Tibial nerve (tissue), 4 donors: ENCODE measurements around the gene PLPP4. TPM values are rescaled to one million over a fixed set of nuclear protein-coding genes. Genes with fewer than 3 reads are reported as not detected.

Experiments
- DNase-seq, 2 donors: peaks; one replicate each; pipeline ENCODE4 v3.0.0-alpha.2; 2019; ENCODE audit warnings: low spot score in 2 of 2
- H3K27ac ChIP-seq, 4 donors: fragments of 200-600 bp; sonication (generic) in 3 of 4; one replicate each; pipeline ENCODE4 v1.5.1; 2017 to 2019; ENCODE audit warnings: mild to moderate bottlenecking in 1 of 4
- H3K27me3 ChIP-seq, 2 donors: fragments of 200-600 bp; sonication (generic) in 1 of 2; one replicate each; pipeline versions ENCODE4 v1.5.1 to v1.6.0; 2017 to 2019
- H3K36me3 ChIP-seq, 3 donors: fragments of 200-600 bp; sonication (generic); one replicate each; pipeline ENCODE4 v1.5.1; 2018 to 2019
- H3K4me1 ChIP-seq, 4 donors: fragments of 200-600 bp; sonication (generic) in 3 of 4; one replicate each; pipeline ENCODE4 v1.5.1; 2017 to 2019
- H3K4me3 ChIP-seq, 4 donors: fragments of 200-600 bp; sonication (generic) in 3 of 4; one replicate each; pipeline ENCODE4 v1.5.1; 2017 to 2019; ENCODE audit warnings: mild to moderate bottlenecking in 1 of 4, moderate library complexity in 1 of 4
- H3K9me3 ChIP-seq, 4 donors: fragments of 200-600 bp; sonication (generic) in 3 of 4; one replicate each; pipeline ENCODE4 v1.5.1; 2017 to 2019
- EP300 ChIP-seq, 2 donors: sonication (generic); formaldehyde crosslinking; IDR thresholded peaks; one replicate each; pipeline ENCODE4 v1.6.1; 2017; ENCODE audit warnings: antibody characterized with exemption in 2 of 2, mild to moderate bottlenecking in 1 of 2
- POLR2A ChIP-seq, 2 donors: fragments of 450-650 bp; IDR thresholded peaks; one replicate each; pipeline ENCODE4 v1.6.1; 2017; ENCODE audit warnings: antibody characterized with exemption in 2 of 2, mild to moderate bottlenecking in 2 of 2, moderate library complexity in 2 of 2
- WGBS, 2 donors: methylation state at CpG; one replicate each; pipeline ENCODE4 v1.1.5; 2018; 5-methylcytosine and 5-hydroxymethylcytosine counted together
- total RNA-seq, 4 donors: library from RNA; depleted of rRNA; stranded (reverse); fragments of >200 nt; gene quantifications; one replicate each; pipeline ENCODE4 v1.1.0, GENCODE V29; 2016
- TF ChIP-seq, protein P1 (sequence below), 5 experiments: fragments of 200-600 bp in 3 of 5; fragments of 450-650 bp in 2 of 5; sonication (generic) in 3 of 5; IDR thresholded peaks; one replicate each; pipeline ENCODE4 v1.5.1; 2016 to 2019; ENCODE audit warnings: antibody characterized with exemption in 5 of 5, mild to moderate bottlenecking in 3 of 5, moderate library complexity in 2 of 5

Gene PLPP4
- total RNA-seq, 4 donors from 2014 or later, result not detected

DNA sequence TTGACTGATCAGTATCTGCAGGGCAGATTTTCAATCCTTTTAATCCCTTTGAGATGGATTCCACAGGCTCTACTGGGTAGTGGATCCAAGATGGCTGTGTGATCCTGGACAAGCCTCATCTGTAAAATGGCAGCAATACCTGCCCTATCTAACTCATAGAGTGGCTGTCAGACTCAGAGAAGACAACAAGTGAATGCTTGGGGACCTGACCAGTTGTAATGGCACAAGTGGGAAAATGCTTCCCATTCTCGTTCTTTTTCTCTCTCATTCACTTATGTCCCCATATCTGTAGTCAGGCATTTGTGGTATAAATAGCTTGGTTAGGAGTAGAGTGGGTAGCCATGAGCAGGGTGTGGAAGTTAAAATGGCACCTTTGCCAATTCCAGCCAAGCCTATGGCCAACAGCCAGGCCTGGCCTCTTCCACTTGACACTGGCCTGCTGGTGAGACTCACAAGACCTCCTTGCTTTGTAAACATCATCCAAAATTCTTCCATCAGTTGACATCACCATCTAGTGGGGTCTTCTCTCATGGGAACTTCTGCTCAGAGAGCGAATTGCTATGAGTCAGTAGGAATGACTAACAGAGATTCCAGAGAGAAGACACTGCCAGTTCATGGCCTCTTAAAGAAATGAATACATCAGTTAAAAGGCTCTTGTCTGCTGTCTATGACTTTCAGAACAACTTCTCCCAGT is 150.1 kb downstream of the PLPP4 start:
- Histone ChIP-seq H3K27me3 (no peaks in the 10 kb centered on the region), H3K4me3 (no peak overlapping the region), H3K9me3 (peaks cover 0 to 16% (median 0%) of the 10 kb centered on the region in 4 donors), H3K27ac (no peak overlapping the region), H3K4me1 (no peaks in the 10 kb centered on the region), H3K36me3 (no peaks in the 10 kb centered on the region)
- 75 to 89% methylated on average over 2 of the region's 2 CpGs for WGBS, 2 donors
- TF ChIP-seq, protein P1, sequence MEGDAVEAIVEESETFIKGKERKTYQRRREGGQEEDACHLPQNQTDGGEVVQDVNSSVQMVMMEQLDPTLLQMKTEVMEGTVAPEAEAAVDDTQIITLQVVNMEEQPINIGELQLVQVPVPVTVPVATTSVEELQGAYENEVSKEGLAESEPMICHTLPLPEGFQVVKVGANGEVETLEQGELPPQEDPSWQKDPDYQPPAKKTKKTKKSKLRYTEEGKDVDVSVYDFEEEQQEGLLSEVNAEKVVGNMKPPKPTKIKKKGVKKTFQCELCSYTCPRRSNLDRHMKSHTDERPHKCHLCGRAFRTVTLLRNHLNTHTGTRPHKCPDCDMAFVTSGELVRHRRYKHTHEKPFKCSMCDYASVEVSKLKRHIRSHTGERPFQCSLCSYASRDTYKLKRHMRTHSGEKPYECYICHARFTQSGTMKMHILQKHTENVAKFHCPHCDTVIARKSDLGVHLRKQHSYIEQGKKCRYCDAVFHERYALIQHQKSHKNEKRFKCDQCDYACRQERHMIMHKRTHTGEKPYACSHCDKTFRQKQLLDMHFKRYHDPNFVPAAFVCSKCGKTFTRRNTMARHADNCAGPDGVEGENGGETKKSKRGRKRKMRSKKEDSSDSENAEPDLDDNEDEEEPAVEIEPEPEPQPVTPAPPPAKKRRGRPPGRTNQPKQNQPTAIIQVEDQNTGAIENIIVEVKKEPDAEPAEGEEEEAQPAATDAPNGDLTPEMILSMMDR (IDR thresholded peaks at IDR 0.05), result no peak
- TF ChIP-seq POLR2A (IDR thresholded peaks at IDR 0.05) (no peak), EP300 (IDR thresholded peaks at IDR 0.05) (no peak)
- no peak for DNase-seq

- Histone ChIP-seq H3K27ac (no peak overlapping the region), H3K36me3 (no peaks in the 10 kb centered on the region), H3K4me3 (no peak overlapping the region), H3K9me3 (peaks cover 0 to 9% (median 0%) of the 10 kb centered on the region in 4 donors), H3K4me1 (no peaks in the 10 kb centered on the region), H3K27me3 (no peaks in the 10 kb centered on the region)
- WGBS, 2 donors, result 85 to 86% methylated on average over 5 of the region's 5 CpGs
- TF ChIP-seq POLR2A (IDR thresholded peaks at IDR 0.05) (no peak), EP300 (IDR thresholded peaks at IDR 0.05) (no peak)
- TF ChIP-seq, protein P1 (IDR thresholded peaks at IDR 0.05), result no peak
- DNase-seq, result no peak
These were observed 151.0 kb downstream of the PLPP4 start for GRCh38 chr10:120607710-120608703.

- no peak for DNase-seq
- 76 to 77% methylated on average over 5 of the region's 5 CpGs for WGBS, 2 donors
- H3K9me3 ChIP-seq, result peaks cover 0 to 4% (median 0%) of the 10 kb centered on the region in 4 donors
These were observed 152.0 kb downstream of the PLPP4 start for GRCh38 chr10:120609006-120609405.

DNA sequence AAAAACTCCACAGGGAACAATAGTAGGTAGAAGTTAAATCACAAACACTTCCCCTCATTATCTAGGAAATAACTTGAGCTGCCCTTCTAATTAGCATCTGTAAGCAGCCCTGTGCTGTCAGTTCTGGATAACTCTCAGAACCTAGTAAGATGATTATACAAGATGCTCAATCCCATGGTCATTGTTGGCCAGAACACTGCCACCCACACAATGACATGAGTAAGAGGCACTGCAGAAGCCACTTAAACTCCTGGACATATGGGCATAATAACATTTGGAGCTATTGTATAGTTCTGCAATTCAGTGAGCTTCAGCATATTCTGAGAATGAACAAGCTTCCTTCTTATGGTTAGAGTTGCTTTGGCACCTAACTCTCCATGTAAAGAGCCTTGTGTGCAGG is 153.8 kb downstream of the PLPP4 start:
- TF ChIP-seq POLR2A (IDR thresholded peaks at IDR 0.05) (no peak), EP300 (IDR thresholded peaks at IDR 0.05) (no peak)
- TF ChIP-seq, protein P1 (IDR thresholded peaks at IDR 0.05), result no peak
- H3K4me3 ChIP-seq, result no peak overlapping the region
- DNase-seq, result no peak
- no peaks in the 10 kb centered on the region for H3K36me3 ChIP-seq
- H3K9me3 ChIP-seq, result peaks cover 0 to 4% (median 0%) of the 10 kb centered on the region in 4 donors
- no peaks in the 10 kb centered on the region for H3K27me3 ChIP-seq
- H3K27ac ChIP-seq, result no peak overlapping the region
- H3K4me1 ChIP-seq, result no peaks in the 10 kb centered on the region

More at GRCh38 chr10:120609006-120609405, 152.0 kb downstream of the PLPP4 start:
- Histone ChIP-seq H3K27ac (no peak overlapping the region), H3K36me3 (no peaks in the 10 kb centered on the region), H3K4me3 (no peak overlapping the region), H3K27me3 (no peaks in the 10 kb centered on the region), H3K4me1 (no peaks in the 10 kb centered on the region)
- TF ChIP-seq EP300 (IDR thresholded peaks at IDR 0.05), result no peak
- TF ChIP-seq, protein P1 (IDR thresholded peaks at IDR 0.05), result no peak
- no peak for TF ChIP-seq POLR2A (IDR thresholded peaks at IDR 0.05)

DNA sequence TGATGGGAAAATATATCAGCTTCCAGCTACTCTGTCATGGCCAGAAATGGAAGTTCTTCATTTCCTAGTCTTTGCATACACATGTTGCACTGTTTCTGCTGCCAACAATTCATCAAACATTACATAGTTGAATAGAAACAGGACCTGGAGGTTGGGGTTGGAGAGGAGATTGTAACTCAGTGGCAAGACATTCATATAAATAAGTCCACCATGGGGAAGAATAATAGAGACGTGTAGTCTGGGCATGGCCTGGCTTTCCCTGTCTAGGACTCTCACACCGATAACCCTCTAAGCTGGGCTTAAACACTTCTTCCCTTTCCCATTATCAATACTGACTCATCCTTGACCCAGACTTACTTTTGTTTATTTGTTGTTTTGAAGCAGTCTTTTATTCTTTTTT is 155.7 kb downstream of the PLPP4 start:
- H3K4me3 ChIP-seq, result no peak overlapping the region
- peaks cover 0 to 8% (median 3%) of the 10 kb centered on the region in 4 donors for H3K9me3 ChIP-seq
- 85 to 89% methylated on average over 2 of the region's 2 CpGs for WGBS, 2 donors
- H3K36me3 ChIP-seq, result no peaks in the 10 kb centered on the region
- no peak for DNase-seq
- TF ChIP-seq POLR2A (IDR thresholded peaks at IDR 0.05) (no peak), EP300 (IDR thresholded peaks at IDR 0.05) (no peak)
- TF ChIP-seq, protein P1 (IDR thresholded peaks at IDR 0.05), result no peak
- no peak overlapping the region for H3K27ac ChIP-seq
- H3K4me1 ChIP-seq, result no peaks in the 10 kb centered on the region
- H3K27me3 ChIP-seq, result no peaks in the 10 kb centered on the region
